Measurements from ENCODE around the gene BTF3L4.

GRCh38 chr1:52033190-52034049 lies 22.7 kb upstream of the BTF3L4 start, which contains the start of gene KTI12:
- TF ChIP-seq CTCF (IDR thresholded peaks at IDR 0.05) (no peak), POLR2A (IDR thresholded peaks at IDR 0.05) (peak; percentile 44 to 57)

Data from Peyer's patch (tissue), 4 donors.